Gastroesophageal sphincter (tissue), 3 donors: ENCODE data around the gene SCD.

Experiments used
- POLR2A ChIP-seq, 2 donors: fragments of 450-650 bp; IDR thresholded peaks; one replicate each; pipeline ENCODE4 v1.6.1; 2017; ENCODE audit warnings: antibody characterized with exemption in 2 of 2, mild to moderate bottlenecking in 2 of 2, moderate library complexity in 1 of 2
- TF ChIP-seq, protein P1 (sequence below), 4 experiments: fragments of 200-600 bp in 2 of 4; fragments of 450-650 bp in 2 of 4; sonication (generic) in 1 of 4; IDR thresholded peaks; one replicate each; pipeline ENCODE4 v1.5.1; 2017 to 2019; ENCODE audit warnings: antibody characterized with exemption in 4 of 4, mild to moderate bottlenecking in 2 of 4, moderate library complexity in 2 of 4

DNA sequence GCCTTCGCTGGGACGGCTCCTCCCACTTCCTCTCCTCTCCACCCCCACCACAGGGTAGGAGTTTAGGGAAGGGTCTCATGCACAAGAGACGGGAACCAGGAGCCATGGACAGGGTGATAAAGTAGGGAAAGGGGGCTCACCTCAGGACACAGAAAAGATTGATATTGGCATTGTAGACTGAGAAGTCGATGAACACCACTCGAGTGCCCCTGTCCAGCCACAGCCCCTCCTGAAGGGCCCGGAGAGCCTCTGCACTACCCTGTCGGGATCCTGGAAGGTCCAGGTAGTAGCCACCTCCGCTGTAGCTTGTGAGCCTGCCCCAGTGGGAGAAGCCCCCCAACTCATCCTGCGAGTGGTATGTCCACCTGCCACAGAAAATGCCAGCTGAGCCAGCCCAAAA lies 49.8 kb upstream of the SCD start:
- TF ChIP-seq, protein P1, sequence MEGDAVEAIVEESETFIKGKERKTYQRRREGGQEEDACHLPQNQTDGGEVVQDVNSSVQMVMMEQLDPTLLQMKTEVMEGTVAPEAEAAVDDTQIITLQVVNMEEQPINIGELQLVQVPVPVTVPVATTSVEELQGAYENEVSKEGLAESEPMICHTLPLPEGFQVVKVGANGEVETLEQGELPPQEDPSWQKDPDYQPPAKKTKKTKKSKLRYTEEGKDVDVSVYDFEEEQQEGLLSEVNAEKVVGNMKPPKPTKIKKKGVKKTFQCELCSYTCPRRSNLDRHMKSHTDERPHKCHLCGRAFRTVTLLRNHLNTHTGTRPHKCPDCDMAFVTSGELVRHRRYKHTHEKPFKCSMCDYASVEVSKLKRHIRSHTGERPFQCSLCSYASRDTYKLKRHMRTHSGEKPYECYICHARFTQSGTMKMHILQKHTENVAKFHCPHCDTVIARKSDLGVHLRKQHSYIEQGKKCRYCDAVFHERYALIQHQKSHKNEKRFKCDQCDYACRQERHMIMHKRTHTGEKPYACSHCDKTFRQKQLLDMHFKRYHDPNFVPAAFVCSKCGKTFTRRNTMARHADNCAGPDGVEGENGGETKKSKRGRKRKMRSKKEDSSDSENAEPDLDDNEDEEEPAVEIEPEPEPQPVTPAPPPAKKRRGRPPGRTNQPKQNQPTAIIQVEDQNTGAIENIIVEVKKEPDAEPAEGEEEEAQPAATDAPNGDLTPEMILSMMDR (IDR thresholded peaks at IDR 0.05): no peak
- no peak for TF ChIP-seq POLR2A (IDR thresholded peaks at IDR 0.05)
